Lower lobe of right lung (tissue), 2 donors: Measurements from ENCODE around the gene KLHL42. TPM values are rescaled to one million over a fixed set of nuclear protein-coding genes. Genes with fewer than 3 reads are reported as not detected.
"Not testable (repeated sequence)": the region's sequence is repeated elsewhere in the genome, so short reads cannot be mapped to it uniquely, and the experiment has no call there.

Experiments used
- ATAC-seq, 2 donors: fragments of 200-7000 bp; cut with Tn5 transposase; one replicate each; pipeline ENCODE4 v1.9.1; 2020 to 2022; ENCODE audit warnings: mild to moderate bottlenecking in 2 of 2, moderate library complexity in 2 of 2
- DNase-seq: peaks from one replicate; pipeline ENCODE4 v3.0.0-alpha.2; 2020
- H3K27ac ChIP-seq: fragments of 200-600 bp; one replicate; pipeline ENCODE4 v1.8.0; 2022
- H3K27me3 ChIP-seq: fragments of 200-600 bp; one replicate; pipeline ENCODE4 v1.8.0; 2022; ENCODE audit warnings: low read depth
- H3K36me3 ChIP-seq: fragments of 200-600 bp; one replicate; pipeline ENCODE4 v1.8.0; 2022; ENCODE audit warnings: mild to moderate bottlenecking
- H3K4me1 ChIP-seq: fragments of 200-600 bp; one replicate; pipeline ENCODE4 v1.8.0; 2022
- H3K4me3 ChIP-seq: fragments of 200-600 bp; one replicate; pipeline ENCODE4 v1.8.0; 2022; ENCODE audit warnings: mild to moderate bottlenecking
- H3K9me3 ChIP-seq: fragments of 200-600 bp; one replicate; pipeline ENCODE4 v1.8.0; 2022
- intact Hi-C: fragments of 100-400 bp; cut with DNase I; formaldehyde crosslinking; loops from one replicate; pipeline ENCODE4 v1.11.0; 2022
- total RNA-seq: library from RNA; stranded (reverse); fragmentation: NEBNext Ultra II Directional; extraction: Animal tissue kit (Norgen Biotek cat#: 25700); gene quantifications from one replicate; pipeline ENCODE4 v1.2.1, GENCODE V29; 2021
- TF ChIP-seq, protein P1 (sequence below): fragments of 200-600 bp; IDR thresholded peaks from one replicate; pipeline ENCODE4 v1.8.0; 2022; ENCODE audit warnings: antibody characterized with exemption, mild to moderate bottlenecking
- donor health status: DM: no; HTN: yes; CAD: no; lungs with severe emphysema.

KLHL42 gene
- total RNA-seq, 1 donor from 2014 or later = 19.1 TPM

- Histone ChIP-seq H3K4me3 (no peak overlapping the region), H3K27me3 (no peaks in the 10 kb centered on the region), H3K27ac (no peak overlapping the region), H3K9me3 (no peaks in the 10 kb centered on the region), H3K36me3 (peaks cover 46% of the 10 kb centered on the region), H3K4me1 (peaks cover 7% of the 10 kb centered on the region)
- ATAC-seq (no peak), DNase-seq (no peak)
- intact Hi-C loops = no loop called here
- TF ChIP-seq, protein P1, sequence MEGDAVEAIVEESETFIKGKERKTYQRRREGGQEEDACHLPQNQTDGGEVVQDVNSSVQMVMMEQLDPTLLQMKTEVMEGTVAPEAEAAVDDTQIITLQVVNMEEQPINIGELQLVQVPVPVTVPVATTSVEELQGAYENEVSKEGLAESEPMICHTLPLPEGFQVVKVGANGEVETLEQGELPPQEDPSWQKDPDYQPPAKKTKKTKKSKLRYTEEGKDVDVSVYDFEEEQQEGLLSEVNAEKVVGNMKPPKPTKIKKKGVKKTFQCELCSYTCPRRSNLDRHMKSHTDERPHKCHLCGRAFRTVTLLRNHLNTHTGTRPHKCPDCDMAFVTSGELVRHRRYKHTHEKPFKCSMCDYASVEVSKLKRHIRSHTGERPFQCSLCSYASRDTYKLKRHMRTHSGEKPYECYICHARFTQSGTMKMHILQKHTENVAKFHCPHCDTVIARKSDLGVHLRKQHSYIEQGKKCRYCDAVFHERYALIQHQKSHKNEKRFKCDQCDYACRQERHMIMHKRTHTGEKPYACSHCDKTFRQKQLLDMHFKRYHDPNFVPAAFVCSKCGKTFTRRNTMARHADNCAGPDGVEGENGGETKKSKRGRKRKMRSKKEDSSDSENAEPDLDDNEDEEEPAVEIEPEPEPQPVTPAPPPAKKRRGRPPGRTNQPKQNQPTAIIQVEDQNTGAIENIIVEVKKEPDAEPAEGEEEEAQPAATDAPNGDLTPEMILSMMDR = no peak
Measured at GRCh38 chr12:27743601-27744000, 36.4 kb upstream of the KLHL42 start.

DNA sequence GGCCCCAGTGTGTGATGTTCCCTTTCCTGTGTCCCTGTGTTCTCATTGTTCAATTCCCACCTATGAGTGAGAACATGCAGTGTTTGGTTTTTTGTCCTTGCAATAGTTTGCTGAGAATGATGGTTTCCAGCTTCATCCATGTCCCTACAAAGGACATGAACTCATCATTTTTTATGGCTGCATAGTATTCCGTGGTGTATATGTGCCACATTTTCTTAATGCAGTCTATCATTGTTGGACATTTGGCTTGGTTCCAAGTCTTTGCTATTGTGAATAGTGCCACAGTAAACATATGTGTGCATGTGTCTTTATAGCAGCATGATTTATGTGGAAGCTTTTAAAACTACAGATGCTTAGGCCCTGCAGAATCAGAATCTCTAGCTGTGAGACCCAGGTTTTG is 34.3 kb upstream of the KLHL42 start:
- ATAC-seq, H3K4me1 ChIP-seq, H3K27ac ChIP-seq, intact Hi-C loops, H3K9me3 ChIP-seq, DNase-seq, H3K4me3 ChIP-seq, H3K27me3 ChIP-seq: not testable (repeated sequence)
- H3K36me3 ChIP-seq = peaks cover 38% of the 10 kb centered on the region

DNA sequence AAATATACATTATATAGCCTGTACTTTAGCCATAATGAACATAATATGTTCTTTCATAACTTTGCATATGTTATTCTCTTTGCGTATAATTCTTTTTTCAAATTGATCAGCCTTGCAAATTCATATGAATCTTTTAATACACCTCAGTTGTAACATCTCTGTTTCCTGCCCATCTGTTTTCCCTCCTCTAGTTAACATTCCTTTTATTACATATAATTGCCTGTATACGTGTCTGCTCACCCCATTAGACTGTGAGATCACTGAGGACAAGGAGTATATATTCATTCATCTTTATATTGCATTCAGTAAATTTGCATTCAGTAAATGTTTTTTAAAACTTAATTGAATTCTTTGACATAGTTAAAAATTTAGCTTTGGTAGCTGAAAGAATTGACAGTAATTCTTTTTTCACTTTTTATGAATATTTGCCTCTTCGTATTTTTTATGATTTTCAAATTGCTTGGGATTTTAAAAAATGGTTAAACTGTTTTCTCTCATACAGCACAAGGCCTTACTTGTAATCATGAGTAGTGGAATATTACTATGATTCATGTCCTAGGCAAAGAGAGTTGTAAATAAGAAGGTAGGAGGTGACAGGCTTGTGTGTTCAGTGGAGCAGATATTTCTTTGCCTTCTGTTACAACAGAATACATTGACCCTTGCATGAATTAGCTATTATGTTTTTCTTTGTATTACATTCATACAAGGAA is 32.8 kb upstream of the KLHL42 start:
- Histone ChIP-seq H3K27ac (peak overlapping the region; percentile 59), H3K27me3 (no peaks in the 10 kb centered on the region), H3K4me1 (peaks cover 7% of the 10 kb centered on the region), H3K36me3 (peaks cover 35% of the 10 kb centered on the region), H3K4me3 (no peak overlapping the region), H3K9me3 (no peaks in the 10 kb centered on the region)
- ATAC-seq (no peak), DNase-seq (no peak)
- intact Hi-C loops = no loop called here
- TF ChIP-seq, protein P1 = no peak

GRCh38 chr12:27751386-27752047 is 28.5 kb upstream of the KLHL42 start:
- Histone ChIP-seq H3K4me3 (no peak overlapping the region), H3K27me3 (no peaks in the 10 kb centered on the region), H3K27ac (no peak overlapping the region), H3K36me3 (peaks cover 23% of the 10 kb centered on the region), H3K9me3 (no peaks in the 10 kb centered on the region), H3K4me1 (peaks cover 7% of the 10 kb centered on the region)
- ATAC-seq (peak in 1 of 2 donors; percentile 44), DNase-seq (no peak)
- intact Hi-C loops = no loop called here
- TF ChIP-seq, protein P1 = no peak

DNA sequence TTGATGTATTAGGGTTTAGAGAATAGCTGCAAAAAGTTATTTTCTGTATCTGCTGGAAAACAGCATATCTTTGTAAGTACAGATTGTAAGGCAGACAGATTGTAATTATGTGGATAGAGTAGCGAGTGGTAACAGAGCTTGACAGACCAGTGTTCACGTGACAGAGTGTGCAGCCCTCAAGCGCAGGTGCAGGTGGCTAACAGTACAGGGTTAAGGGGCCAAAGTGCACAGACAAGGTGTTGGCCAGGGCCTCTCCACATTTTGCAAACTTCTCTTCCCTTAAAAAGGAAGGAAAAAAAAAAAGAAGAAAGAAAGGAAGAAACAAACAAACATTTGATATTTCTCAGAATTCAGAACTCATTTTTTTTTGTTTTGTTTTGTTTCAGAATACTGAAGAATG is 25.2 kb upstream of the KLHL42 start:
- no peaks in the 10 kb centered on the region for H3K4me1 ChIP-seq
- no peak overlapping the region for H3K4me3 ChIP-seq
- ATAC-seq (no peak), DNase-seq (no peak)
- no peaks in the 10 kb centered on the region for H3K9me3 ChIP-seq
- no peaks in the 10 kb centered on the region for H3K27me3 ChIP-seq
- H3K36me3 ChIP-seq = peaks cover 23% of the 10 kb centered on the region
- TF ChIP-seq, protein P1 = no peak
- no peak overlapping the region for H3K27ac ChIP-seq
- intact Hi-C loops = no loop called here

- no peaks in the 10 kb centered on the region for H3K4me1 ChIP-seq
- H3K36me3 ChIP-seq = peaks cover 23% of the 10 kb centered on the region
- H3K27me3 ChIP-seq = no peaks in the 10 kb centered on the region
- TF ChIP-seq, protein P1 = no peak
- intact Hi-C loops = no loop called here
- H3K27ac ChIP-seq = no peak overlapping the region
- no peak for DNase-seq
- H3K9me3 ChIP-seq = no peaks in the 10 kb centered on the region
- H3K4me3 ChIP-seq = no peak overlapping the region
- no peak for ATAC-seq
Measured at GRCh38 chr12:27756670-27757195, 23.3 kb upstream of the KLHL42 start.
